Keratinocyte (primary cell): Measurements from ENCODE around the gene ABR. TPM values are rescaled to one million over a fixed set of nuclear protein-coding genes. Genes with fewer than 3 reads are reported as not detected.

Experiments
- DNase-seq: peaks from one replicate; pipeline ENCODE4 v3.0.0-alpha.2; 2011; ENCODE audit warnings: low read depth, missing footprints, low spot score
- FAIRE-seq: peaks from 2 replicates; lab custom pipeline; 2011; peaks lifted over from hg19 to GRCh38; lab: Jason Lieb, UNC
- H2AFZ ChIP-seq: 2 replicates; pipeline ENCODE4 v1.6.0; 2012; ENCODE audit warnings: low read length, control low read depth, inconsistent platforms; ENCODE audit not compliant: control insufficient read depth
- H3K27ac ChIP-seq: 2 replicates; pipeline ENCODE4 v1.5.1; 2011; ENCODE audit warnings: low read length; ENCODE audit not compliant: control insufficient read depth, insufficient read depth
- H3K27me3 ChIP-seq: 3 replicates; pipeline ENCODE4 v1.6.0; 2011; ENCODE audit warnings: low read length; ENCODE audit not compliant: control insufficient read depth, insufficient read depth; ENCODE audit errors: extremely low read depth
- H3K36me3 ChIP-seq, 2 experiments: 2 replicates in 1 of 2; 3 replicates in 1 of 2; pipeline ENCODE4 v1.5.1; 2011; ENCODE audit warnings: low read length in 2 of 2, mild to moderate bottlenecking in 1 of 2; ENCODE audit not compliant: control insufficient read depth in 2 of 2, insufficient read depth in 2 of 2; ENCODE audit errors: extremely low read depth in 1 of 2
- H3K4me1 ChIP-seq: 3 replicates; pipeline ENCODE4 v1.5.1; 2011; ENCODE audit warnings: low read length; ENCODE audit not compliant: control insufficient read depth, insufficient read depth; ENCODE audit errors: extremely low read depth
- H3K4me2 ChIP-seq: 3 replicates; pipeline ENCODE4 v1.6.0; 2011; ENCODE audit warnings: low read depth, low read length; ENCODE audit not compliant: control insufficient read depth, insufficient read depth; ENCODE audit errors: extremely low read depth
- H3K4me3 ChIP-seq, 3 experiments: fragments of 200-600 bp in 1 of 3; sonication (generic) in 1 of 3; 2 replicates in 2 of 3; 3 replicates in 1 of 3; pipeline ENCODE4 v1.5.1; 2011 to 2016; ENCODE audit warnings: low read length in 3 of 3, mild to moderate bottlenecking in 3 of 3, control low read depth in 2 of 3, inconsistent platforms in 1 of 3, low read depth in 1 of 3, mixed read lengths in 1 of 3, mixed run types in 1 of 3, moderate library complexity in 1 of 3; ENCODE audit not compliant: control insufficient read depth in 2 of 3, insufficient read depth in 2 of 3; ENCODE audit errors: extremely low read depth in 1 of 3
- H3K79me2 ChIP-seq: 2 replicates; pipeline ENCODE4 v1.6.0; 2012; ENCODE audit warnings: low read length; ENCODE audit not compliant: control insufficient read depth, insufficient read depth
- H3K9ac ChIP-seq: 3 replicates; pipeline ENCODE4 v1.6.0; 2011; ENCODE audit warnings: low read length; ENCODE audit not compliant: control insufficient read depth, insufficient read depth; ENCODE audit errors: extremely low read depth
- H3K9me1 ChIP-seq: 3 replicates; pipeline ENCODE4 v1.6.0; 2011; ENCODE audit warnings: low read length; ENCODE audit not compliant: control insufficient read depth, insufficient read depth; ENCODE audit errors: extremely low read depth
- H3K9me3 ChIP-seq: 2 replicates; pipeline ENCODE4 v1.5.1; 2012; ENCODE audit warnings: low read depth, low read length; ENCODE audit not compliant: control insufficient read depth
- H4K20me1 ChIP-seq: 3 replicates; pipeline ENCODE4 v1.6.0; 2011; ENCODE audit warnings: low read length; ENCODE audit not compliant: control insufficient read depth, insufficient read depth; ENCODE audit errors: extremely low read depth
- CTCF ChIP-seq, 3 experiments: IDR thresholded peaks in 1 of 3; conservative IDR thresholded peaks in 1 of 3; optimal IDR thresholded peaks in 1 of 3; 2 replicates in 2 of 3; 3 replicates in 1 of 3; pipeline versions ENCODE3 to v1.5.1; 2011; ENCODE audit warnings: low read length in 3 of 3, mild to moderate bottlenecking in 3 of 3, moderate library complexity in 2 of 3, control low read depth in 1 of 3, inconsistent platforms in 1 of 3; ENCODE audit not compliant: insufficient read depth in 2 of 3; ENCODE audit errors: extremely low read depth in 1 of 3
- EZH2 ChIP-seq: IDR thresholded peaks from one replicate; pipeline ENCODE4 v1.6.1; 2012; ENCODE audit warnings: inconsistent platforms, mild to moderate bottlenecking, low read length, moderate library complexity
- dilution Hi-C: fragments of 300-500 bp; cut with MboI; formaldehyde crosslinking; loops from one replicate; pipeline ENCODE4 v1.7.0; 2020; ENCODE audit warnings: low sequenced_read_pairs; ENCODE audit not compliant: extremely low pct_ligation_motif_present
- polyA plus RNA-seq, 5 experiments: library from polyadenylated mRNA; depleted of rRNA in 3 of 5; stranded (reverse) in 3 of 5; stranded (forward) in 1 of 5; unstranded in 1 of 5; fragments of >200 nt; gene quantifications; 1 replicate in 1 of 5; 2 replicates in 3 of 5; 3 replicates in 1 of 5; pipeline versions ENCODE4 v1.2.1 to v1.2.3, GENCODE V29; 2011 to 2012; ENCODE audit warnings: missing spikeins in 2 of 5, low read depth in 1 of 5, low replicate concordance in 1 of 5

The ABR gene
- polyA plus RNA-seq, 1 donor (not counting 4 experiments of a cell fraction or from before 2014, with no cell fraction given): 17.3 TPM

- H3K4me2 ChIP-seq: no peak overlapping the region
- H3K27ac ChIP-seq: peak overlapping the region; percentile 13
- peaks cover 26% of the 10 kb centered on the region for H3K4me1 ChIP-seq
- H3K9me3 ChIP-seq: no peaks in the 10 kb centered on the region
- H3K79me2 ChIP-seq: peaks cover 87% of the 10 kb centered on the region
- TF ChIP-seq EZH2 (no peak), CTCF (optimal IDR thresholded peaks at IDR 0.05 in 1 of 3, IDR thresholded peaks at IDR 0.05 in 1 of 3, conservative IDR thresholded peaks at IDR 0.05 in 1 of 3; ENCODE audit: extremely low read depth in 1 of 3, insufficient read depth in 2 of 3, low read length in 3 of 3) (no peak)
- dilution Hi-C loops: no loop called here
- H3K9me1 ChIP-seq: peaks cover 2% of the 10 kb centered on the region
- FAIRE-seq (no peak), DNase-seq (no peak)
- H3K4me3 ChIP-seq: no peak overlapping the region
- no peak overlapping the region for H3K9ac ChIP-seq
- no peaks in the 10 kb centered on the region for H3K27me3 ChIP-seq
- peaks cover 8% of the 10 kb centered on the region for H4K20me1 ChIP-seq
- H2AFZ ChIP-seq: no peak overlapping the region
- peaks cover 9 to 11% of the 10 kb centered on the region in 2 experiments for H3K36me3 ChIP-seq
Measured at GRCh38 chr17:969811-970355, 209.9 kb downstream of the ABR start.

GRCh38 chr17:968812-969730 lies 210.7 kb downstream of the ABR start:
- Histone ChIP-seq H3K79me2 (peaks cover 88% of the 10 kb centered on the region), H3K27ac (peak overlapping the region; percentile 10), H3K4me3 (no peak overlapping the region), H3K27me3 (no peaks in the 10 kb centered on the region), H3K9ac (no peak overlapping the region), H2AFZ (no peak overlapping the region), H4K20me1 (peaks cover 8% of the 10 kb centered on the region), H3K4me2 (no peak overlapping the region), H3K4me1 (peaks cover 20% of the 10 kb centered on the region), H3K9me3 (no peaks in the 10 kb centered on the region), H3K9me1 (peaks cover 4% of the 10 kb centered on the region), H3K36me3 (peaks cover 9 to 12% of the 10 kb centered on the region in 2 experiments)
- TF ChIP-seq EZH2 (no peak), CTCF (optimal IDR thresholded peaks at IDR 0.05 in 1 of 3, IDR thresholded peaks at IDR 0.05 in 1 of 3, conservative IDR thresholded peaks at IDR 0.05 in 1 of 3; ENCODE audit: extremely low read depth in 1 of 3, insufficient read depth in 2 of 3, low read length in 3 of 3) (no peak)
- FAIRE-seq: peak; percentile 55
- no peak for DNase-seq
- dilution Hi-C loops: no loop called here
